ENCODE measurements around the gene GALNT2.

GALNT2 gene

GRCh38 chr1:230143534-230143933 lies 76.5 kb downstream of the GALNT2 start:
- Histone ChIP-seq H3K4ac (ENCODE audit: low read depth, low read length) (peak overlapping the region; percentile 12), H3K36me3 (ENCODE audit: control insufficient read depth in 1 of 2, insufficient read depth in 2 of 2, low read length in 2 of 2) (no peaks in the 10 kb centered on the region), H3K79me2 (ENCODE audit: control insufficient read depth, insufficient read depth, low read length, poor library complexity) (peaks cover 10% of the 10 kb centered on the region), H2AK5ac (ENCODE audit: low read length) (no peak overlapping the region), H3K9me3 (ENCODE audit: insufficient read depth, low read depth, low read length) (peaks cover 2% of the 10 kb centered on the region), H3K27me3 (ENCODE audit: insufficient read depth, low read length) (no peaks in the 10 kb centered on the region), H3K27ac (ENCODE audit: low read depth, low read length) (no peak overlapping the region), H4K12ac (ENCODE audit: low read depth, low read length) (no peak overlapping the region), H2BK5ac (ENCODE audit: low read depth, low read length, poor library complexity) (no peak overlapping the region), H3K9ac (ENCODE audit: low read length) (no peak overlapping the region), H3K79me1 (ENCODE audit: low read length) (peaks cover 5% of the 10 kb centered on the region), H4K91ac (ENCODE audit: low read depth, low read length) (no peak overlapping the region), H4K8ac (ENCODE audit: low read depth, low read length) (no peak overlapping the region), H2BK12ac (ENCODE audit: low read length) (no peak overlapping the region), H3K18ac (ENCODE audit: low read length) (no peak overlapping the region), H2AFZ (ENCODE audit: insufficient read depth, low read length, poor library complexity) (peak overlapping the region; percentile 18), H3K4me3 (ENCODE audit: low read depth, low read length) (no peak overlapping the region), H3K4me2 (ENCODE audit: low read length) (no peak overlapping the region), H3K4me1 (ENCODE audit: control insufficient read depth in 1 of 2, insufficient read depth in 2 of 2, low read length in 2 of 2) (peaks cover 13 to 24% of the 10 kb centered on the region in 2 experiments), H3K14ac (ENCODE audit: low read length) (no peak overlapping the region), H3K23ac (ENCODE audit: low read length) (no peak overlapping the region), H2BK120ac (ENCODE audit: insufficient read depth, low read length, poor library complexity) (no peak overlapping the region)
- DNase-seq: no peak
- WGBS (ENCODE audit: extremely low coverage, insufficient coverage, insufficient read length): no CpG with 5 or more reads among the region's 9 CpGs

GRCh38 chr1:230144010-230144614 lies 77.1 kb downstream of the GALNT2 start:
- Histone ChIP-seq H3K9me3 (ENCODE audit: insufficient read depth, low read depth, low read length) (peaks cover 2% of the 10 kb centered on the region), H2AFZ (ENCODE audit: insufficient read depth, low read length, poor library complexity) (no peak overlapping the region), H3K27ac (ENCODE audit: low read depth, low read length) (no peak overlapping the region), H3K9ac (ENCODE audit: low read length) (no peak overlapping the region), H3K23ac (ENCODE audit: low read length) (no peak overlapping the region), H3K14ac (ENCODE audit: low read length) (no peak overlapping the region), H3K79me1 (ENCODE audit: low read length) (peaks cover 5% of the 10 kb centered on the region), H2BK5ac (ENCODE audit: low read depth, low read length, poor library complexity) (no peak overlapping the region), H3K36me3 (ENCODE audit: control insufficient read depth in 1 of 2, insufficient read depth in 2 of 2, low read length in 2 of 2) (no peaks in the 10 kb centered on the region), H3K18ac (ENCODE audit: low read length) (no peak overlapping the region), H2BK120ac (ENCODE audit: insufficient read depth, low read length, poor library complexity) (no peak overlapping the region), H4K91ac (ENCODE audit: low read depth, low read length) (no peak overlapping the region), H3K4me1 (ENCODE audit: control insufficient read depth in 1 of 2, insufficient read depth in 2 of 2, low read length in 2 of 2) (peaks cover 13 to 24% of the 10 kb centered on the region in 2 experiments), H2BK12ac (ENCODE audit: low read length) (no peak overlapping the region), H2AK5ac (ENCODE audit: low read length) (no peak overlapping the region), H4K12ac (ENCODE audit: low read depth, low read length) (no peak overlapping the region), H3K27me3 (ENCODE audit: insufficient read depth, low read length) (no peaks in the 10 kb centered on the region), H4K8ac (ENCODE audit: low read depth, low read length) (no peak overlapping the region), H3K79me2 (ENCODE audit: control insufficient read depth, insufficient read depth, low read length, poor library complexity) (peaks cover 10% of the 10 kb centered on the region), H3K4ac (ENCODE audit: low read depth, low read length) (no peak overlapping the region), H3K4me3 (ENCODE audit: low read depth, low read length) (no peak overlapping the region), H3K4me2 (ENCODE audit: low read length) (no peak overlapping the region)
- DNase-seq: peak in 1 of 2 donors; percentile 63
- WGBS (ENCODE audit: extremely low coverage, insufficient coverage, insufficient read length): no CpG with 5 or more reads among the region's 14 CpGs

GRCh38 chr1:230144758-230145504 lies 77.9 kb downstream of the GALNT2 start:
- H3K36me3 ChIP-seq (ENCODE audit: control insufficient read depth in 1 of 2, insufficient read depth in 2 of 2, low read length in 2 of 2): no peaks in the 10 kb centered on the region
- no peak overlapping the region for H2AFZ ChIP-seq (ENCODE audit: insufficient read depth, low read length, poor library complexity)
- H3K27ac ChIP-seq (ENCODE audit: low read depth, low read length): no peak overlapping the region
- H4K8ac ChIP-seq (ENCODE audit: low read depth, low read length): no peak overlapping the region
- no peak overlapping the region for H3K14ac ChIP-seq (ENCODE audit: low read length)
- H2BK5ac ChIP-seq (ENCODE audit: low read depth, low read length, poor library complexity): no peak overlapping the region
- H4K12ac ChIP-seq (ENCODE audit: low read depth, low read length): no peak overlapping the region
- peak overlapping the region; percentile 5 for H3K18ac ChIP-seq (ENCODE audit: low read length)
- H3K79me1 ChIP-seq (ENCODE audit: low read length): peaks cover 4% of the 10 kb centered on the region
- WGBS (ENCODE audit: extremely low coverage, insufficient coverage, insufficient read length): no CpG with 5 or more reads among the region's 11 CpGs
- DNase-seq: no peak
- H3K79me2 ChIP-seq (ENCODE audit: control insufficient read depth, insufficient read depth, low read length, poor library complexity): peaks cover 9% of the 10 kb centered on the region
- no peak overlapping the region for H3K4ac ChIP-seq (ENCODE audit: low read depth, low read length)
- H2BK12ac ChIP-seq (ENCODE audit: low read length): no peak overlapping the region
- no peak overlapping the region for H2AK5ac ChIP-seq (ENCODE audit: low read length)
- no peak overlapping the region for H3K23ac ChIP-seq (ENCODE audit: low read length)
- no peak overlapping the region for H3K4me2 ChIP-seq (ENCODE audit: low read length)
- H3K27me3 ChIP-seq (ENCODE audit: insufficient read depth, low read length): no peaks in the 10 kb centered on the region
- peaks cover 10 to 19% of the 10 kb centered on the region in 2 experiments for H3K4me1 ChIP-seq (ENCODE audit: control insufficient read depth in 1 of 2, insufficient read depth in 2 of 2, low read length in 2 of 2)
- H4K91ac ChIP-seq (ENCODE audit: low read depth, low read length): no peak overlapping the region
- H3K9ac ChIP-seq (ENCODE audit: low read length): no peak overlapping the region
- no peak overlapping the region for H2BK120ac ChIP-seq (ENCODE audit: insufficient read depth, low read length, poor library complexity)
- H3K9me3 ChIP-seq (ENCODE audit: insufficient read depth, low read depth, low read length): no peaks in the 10 kb centered on the region
- no peak overlapping the region for H3K4me3 ChIP-seq (ENCODE audit: low read depth, low read length)

- peaks cover 5% of the 10 kb centered on the region for H3K79me2 ChIP-seq (ENCODE audit: control insufficient read depth, insufficient read depth, low read length, poor library complexity)
- no peak overlapping the region for H2BK5ac ChIP-seq (ENCODE audit: low read depth, low read length, poor library complexity)
- H2BK12ac ChIP-seq (ENCODE audit: low read length): no peak overlapping the region
- no peak overlapping the region for H3K4ac ChIP-seq (ENCODE audit: low read depth, low read length)
- H3K4me2 ChIP-seq (ENCODE audit: low read length): no peak overlapping the region
- H2AFZ ChIP-seq (ENCODE audit: insufficient read depth, low read length, poor library complexity): no peak overlapping the region
- no peaks in the 10 kb centered on the region for H3K79me1 ChIP-seq (ENCODE audit: low read length)
- no peak overlapping the region for H4K8ac ChIP-seq (ENCODE audit: low read depth, low read length)
- H3K23ac ChIP-seq (ENCODE audit: low read length): no peak overlapping the region
- H4K12ac ChIP-seq (ENCODE audit: low read depth, low read length): no peak overlapping the region
- H3K4me3 ChIP-seq (ENCODE audit: low read depth, low read length): no peak overlapping the region
- H3K27me3 ChIP-seq (ENCODE audit: insufficient read depth, low read length): no peaks in the 10 kb centered on the region
- peaks cover 6 to 13% of the 10 kb centered on the region in 2 experiments for H3K4me1 ChIP-seq (ENCODE audit: control insufficient read depth in 1 of 2, insufficient read depth in 2 of 2, low read length in 2 of 2)
- H3K36me3 ChIP-seq (ENCODE audit: control insufficient read depth in 1 of 2, insufficient read depth in 2 of 2, low read length in 2 of 2): no peaks in the 10 kb centered on the region
- peak overlapping the region; percentile 56 for H3K18ac ChIP-seq (ENCODE audit: low read length)
- H2BK120ac ChIP-seq (ENCODE audit: insufficient read depth, low read length, poor library complexity): no peak overlapping the region
- DNase-seq: no peak
- H3K9ac ChIP-seq (ENCODE audit: low read length): no peak overlapping the region
- H3K14ac ChIP-seq (ENCODE audit: low read length): no peak overlapping the region
- no peak overlapping the region for H4K91ac ChIP-seq (ENCODE audit: low read depth, low read length)
- H3K27ac ChIP-seq (ENCODE audit: low read depth, low read length): no peak overlapping the region
- H3K9me3 ChIP-seq (ENCODE audit: insufficient read depth, low read depth, low read length): no peaks in the 10 kb centered on the region
- H2AK5ac ChIP-seq (ENCODE audit: low read length): no peak overlapping the region
- no CpG with 5 or more reads among the region's 8 CpGs for WGBS (ENCODE audit: extremely low coverage, insufficient coverage, insufficient read length)
Measured at GRCh38 chr1:230145505-230145899, 78.5 kb downstream of the GALNT2 start.

All from trophoblast cell (in vitro differentiated cells and primary cell).